GM21390 (cell line): ENCODE data around the gene FBXL16.

Experiments
- ATAC-seq: cut with Tn5 transposase; IDR thresholded peaks from one replicate; pipeline ENCODE4 v1.9.1; 2021; ENCODE audit not compliant: unreplicated experiment

FBXL16 gene

DNA sequence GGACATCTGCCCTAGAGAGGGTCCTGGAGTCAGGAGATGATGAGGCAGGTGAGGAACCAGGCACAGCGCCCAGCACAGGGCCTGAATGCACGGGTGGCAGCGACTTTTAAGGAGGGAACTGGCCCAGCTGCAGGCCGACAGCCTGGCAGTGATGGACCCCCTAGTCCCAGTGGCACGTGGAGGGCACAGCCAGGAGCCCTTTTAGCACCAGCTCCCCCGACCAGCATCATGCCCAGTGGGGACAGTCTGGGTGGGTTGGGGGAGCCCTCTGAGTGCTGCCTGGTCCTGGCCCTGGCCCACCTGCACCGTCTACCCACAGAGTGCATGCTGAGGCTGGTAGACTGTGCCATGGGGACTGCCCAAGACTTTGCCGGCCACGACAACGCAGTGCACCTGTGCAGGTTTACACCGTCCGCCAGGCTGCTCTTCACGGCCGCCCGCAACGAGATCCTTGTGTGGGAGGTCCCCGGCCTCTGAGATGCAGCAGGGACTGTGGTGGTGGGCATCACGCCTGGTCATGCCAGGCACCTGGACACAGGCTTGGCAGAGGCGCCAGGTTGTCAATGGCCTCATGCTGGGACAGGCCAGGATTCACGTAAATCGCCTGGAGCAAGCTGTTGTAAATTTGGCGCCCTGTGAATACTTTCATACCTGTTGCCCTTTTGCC lies 38.4 kb downstream of the FBXL16 start:
- ATAC-seq: no peak

DNA sequence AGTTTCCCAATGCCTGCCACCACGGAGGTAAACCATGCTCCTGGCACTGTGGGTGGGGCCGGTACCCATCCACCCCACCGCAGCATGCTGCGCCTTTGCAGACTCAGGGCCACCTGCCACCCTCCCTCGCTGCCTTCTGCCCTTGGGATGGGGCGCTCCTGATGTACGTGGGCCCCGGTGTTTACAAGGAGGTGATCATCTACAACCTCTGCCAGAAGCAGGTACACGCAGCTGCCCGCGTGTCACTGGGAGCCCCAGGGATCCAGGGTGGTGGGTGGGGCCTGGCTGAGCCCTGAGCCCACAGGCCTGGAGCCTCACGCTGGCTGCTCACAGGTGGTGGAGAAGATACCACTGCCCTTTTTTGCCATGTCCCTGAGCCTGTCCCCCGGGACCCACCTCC lies 39.0 kb downstream of the FBXL16 start:
- ATAC-seq: no peak

DNA sequence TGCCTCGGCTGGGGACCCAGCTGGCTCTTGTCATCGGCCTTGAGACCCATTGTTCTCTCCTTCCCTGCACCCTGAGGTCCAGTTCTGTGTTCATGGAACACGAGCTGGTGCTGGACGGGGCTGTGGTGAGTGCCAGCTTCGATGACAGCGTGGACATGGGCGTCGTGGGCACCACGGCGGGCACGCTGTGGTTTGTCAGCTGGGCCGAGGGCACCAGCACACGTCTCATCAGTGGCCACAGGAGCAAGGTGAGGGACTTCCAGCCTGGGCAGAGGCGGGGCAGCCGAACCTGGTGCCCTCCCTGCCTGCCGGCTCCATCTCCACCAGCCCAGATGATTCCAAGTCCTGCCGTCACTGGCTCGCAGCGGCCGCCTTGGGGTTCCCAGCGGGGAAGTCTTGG lies 43.0 kb downstream of the FBXL16 start:
- no peak for ATAC-seq

DNA sequence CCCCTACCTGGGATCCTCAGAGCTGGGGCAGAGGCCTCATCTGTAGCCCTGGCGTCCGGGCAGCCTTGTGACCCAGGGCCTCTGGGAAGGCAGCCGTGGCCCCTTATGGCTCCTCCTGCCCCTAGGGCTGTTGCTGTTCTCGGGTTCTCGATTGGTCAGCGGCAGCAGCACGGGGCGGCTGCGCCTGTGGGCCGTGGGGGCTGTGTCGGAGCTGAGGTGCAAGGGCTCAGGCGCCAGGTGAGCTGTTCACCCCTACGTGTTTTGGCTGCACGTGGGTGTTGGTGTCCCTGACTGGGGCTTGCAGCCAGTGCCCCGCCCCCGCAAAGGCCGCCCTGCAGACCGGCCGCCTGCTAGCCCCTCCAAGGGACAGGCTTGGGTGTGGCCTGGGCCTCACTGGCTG lies 43.5 kb downstream of the FBXL16 start:
- ATAC-seq: no peak

DNA sequence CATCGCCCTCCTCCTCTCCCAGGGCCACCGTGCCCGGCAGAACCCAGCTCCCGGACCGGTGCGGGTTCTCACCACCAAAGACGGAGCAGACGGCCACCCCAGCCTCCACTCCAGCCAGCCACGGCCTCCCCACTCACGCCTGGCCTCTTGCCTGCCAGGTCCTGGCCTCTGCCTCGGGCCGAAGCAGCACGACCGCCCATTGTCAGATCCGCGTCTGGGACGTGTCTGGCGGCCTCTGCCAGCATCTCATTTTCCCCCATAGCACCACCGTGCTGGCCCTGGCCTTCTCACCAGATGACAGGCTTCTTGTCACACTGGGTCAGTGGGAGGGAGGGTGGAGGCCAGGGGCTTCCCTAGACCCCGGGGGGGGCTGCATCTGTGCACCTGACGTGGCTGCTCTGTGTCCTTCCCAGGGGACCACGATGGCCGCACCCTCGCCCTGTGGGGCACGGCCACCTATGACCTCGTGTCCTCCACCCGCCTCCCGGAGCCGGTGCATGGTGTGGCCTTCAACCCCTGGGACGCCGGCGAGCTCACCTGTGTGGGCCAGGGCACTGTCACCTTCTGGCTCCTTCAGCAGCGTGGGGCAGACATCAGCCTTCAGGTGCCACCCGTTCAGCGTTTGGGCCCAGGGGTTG lies 44.3 kb downstream of the FBXL16 start:
- no peak for ATAC-seq

DNA sequence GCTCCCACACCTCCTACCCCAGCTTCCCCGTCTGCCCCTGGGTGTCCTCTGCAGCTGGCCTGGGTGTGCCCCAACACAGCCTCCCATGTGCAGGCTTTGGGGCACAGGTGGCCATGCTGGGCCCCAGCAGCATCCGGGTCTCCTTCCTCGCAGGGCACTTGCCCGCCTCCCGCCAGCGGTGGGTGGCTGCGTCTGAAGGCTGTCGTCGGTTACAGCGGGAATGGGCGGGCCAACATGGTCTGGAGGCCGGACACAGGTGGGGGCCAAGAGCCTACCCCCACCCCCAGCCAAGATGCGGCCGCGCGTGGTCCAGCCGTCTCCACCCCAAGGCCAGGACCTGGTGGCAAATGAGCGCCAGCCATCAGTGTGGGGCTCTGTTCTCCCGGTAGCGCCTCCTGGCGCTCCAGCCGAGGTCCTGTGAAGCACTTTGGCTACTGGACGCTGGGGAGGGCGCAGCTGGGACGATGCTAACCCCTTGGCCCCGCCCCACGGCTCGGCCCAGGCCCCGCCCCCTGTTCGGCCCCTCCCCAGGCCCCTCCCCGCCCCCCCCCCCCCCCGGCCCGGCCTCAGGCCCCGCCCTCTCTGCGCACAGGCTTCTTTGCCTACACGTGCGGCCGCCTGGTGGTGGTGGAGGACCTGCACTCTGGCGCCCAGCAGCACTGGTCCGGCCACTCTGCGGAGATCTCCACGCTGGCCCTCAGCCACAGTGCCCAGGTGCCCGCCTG lies 45.0 kb downstream of the FBXL16 start:
- ATAC-seq: peak; percentile 46

DNA sequence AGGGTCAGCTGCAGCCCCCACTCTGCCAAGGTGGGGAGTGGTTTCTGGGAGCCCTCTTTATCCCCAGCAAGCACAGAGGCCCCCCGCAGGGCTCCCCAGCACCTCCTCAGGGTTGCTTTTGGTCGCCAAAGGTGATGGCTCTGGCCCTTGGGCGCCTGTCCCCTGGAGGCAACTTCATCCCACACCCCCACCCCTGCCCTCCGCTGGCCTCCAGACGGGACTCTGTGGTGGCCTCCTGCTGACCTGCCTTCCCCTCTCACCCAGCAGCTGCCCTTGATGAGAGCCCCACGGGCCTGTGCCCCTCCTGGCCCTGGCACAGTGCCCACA lies 45.5 kb downstream of the FBXL16 start:
- no peak for ATAC-seq

DNA sequence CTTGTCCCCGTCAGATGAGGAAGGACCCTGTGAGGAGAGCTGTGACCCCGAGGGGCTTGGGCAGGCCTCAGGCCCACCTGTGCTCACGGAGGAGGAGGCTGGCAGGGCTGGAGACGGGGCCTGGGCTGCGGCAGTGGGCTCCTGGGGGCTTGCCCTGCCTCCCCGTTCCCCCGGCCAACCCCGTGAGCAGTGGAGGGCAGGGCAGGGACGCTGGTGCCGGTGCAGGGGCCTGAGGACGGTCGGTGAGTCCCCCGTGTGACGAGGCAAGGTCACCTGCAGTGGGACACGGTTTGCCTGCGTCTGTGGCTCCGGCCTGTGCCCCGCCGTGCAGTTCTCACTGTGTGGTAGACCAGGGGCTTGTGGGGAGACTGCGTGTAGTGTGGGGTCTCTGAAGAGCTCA lies 46.0 kb downstream of the FBXL16 start:
- no peak for ATAC-seq

DNA sequence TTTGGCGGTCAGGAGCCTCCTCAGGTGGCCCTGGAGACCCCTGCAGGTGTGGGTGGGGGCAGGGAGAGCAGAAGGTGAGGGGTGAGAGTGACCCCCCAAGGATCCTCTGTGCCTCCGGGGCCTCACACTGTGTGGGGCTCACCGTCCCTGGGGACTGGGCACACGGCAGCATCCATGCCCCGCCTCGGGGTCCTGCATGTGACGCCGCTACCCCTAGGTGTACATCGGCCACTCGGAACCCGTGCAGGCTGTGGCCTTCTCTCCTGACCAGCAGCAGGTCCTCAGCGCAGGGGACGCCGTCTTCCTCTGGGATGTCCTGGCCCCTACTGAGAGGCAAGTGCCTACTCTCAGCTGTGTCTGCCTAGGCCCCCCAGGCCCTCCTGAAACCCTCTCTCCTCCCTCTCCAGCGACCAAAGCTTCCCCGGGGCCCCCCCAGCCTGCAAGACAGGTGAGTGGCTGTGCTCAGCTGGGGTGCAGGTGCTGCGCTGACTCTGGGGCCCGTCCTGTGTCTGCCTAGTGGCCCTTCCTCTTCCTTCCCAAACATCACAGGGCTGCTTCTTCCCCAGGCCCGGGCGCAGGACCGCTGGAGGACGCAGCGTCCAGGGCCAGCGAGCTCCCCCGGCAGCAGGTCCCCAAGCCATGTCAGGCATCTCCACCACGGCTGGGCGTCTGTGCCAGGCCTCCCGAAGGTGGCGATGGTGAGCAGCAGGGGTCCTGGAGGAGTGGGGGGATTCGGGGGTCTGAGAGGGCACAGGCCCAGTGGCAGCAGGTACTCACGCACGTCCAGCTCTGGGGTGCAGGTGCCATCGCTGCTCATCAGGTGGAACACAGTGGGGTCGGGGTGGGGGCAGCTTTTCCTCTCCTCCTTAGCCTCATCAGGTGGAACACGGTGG lies 46.7 kb downstream of the FBXL16 start:
- no peak for ATAC-seq

DNA sequence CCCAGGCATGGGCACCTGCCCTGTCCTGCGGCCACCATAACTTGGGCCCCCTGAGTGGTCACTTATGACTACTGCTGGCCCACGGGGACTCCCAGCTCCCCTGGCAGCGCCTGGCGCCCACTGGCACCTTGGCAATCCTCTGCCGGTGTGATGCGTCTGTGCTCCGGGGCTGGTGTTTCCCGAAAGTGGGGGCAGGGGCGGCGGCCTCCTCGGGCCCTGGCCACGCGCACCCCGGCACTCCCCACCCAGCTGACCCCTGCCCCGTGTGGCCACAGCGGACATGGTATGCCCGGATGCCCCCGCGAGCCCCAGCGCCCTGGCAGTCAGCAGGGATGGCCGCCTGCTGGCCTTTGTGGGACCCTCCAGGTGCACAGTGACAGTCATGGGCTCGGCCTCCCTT lies 48.1 kb downstream of the FBXL16 start:
- no peak for ATAC-seq

DNA sequence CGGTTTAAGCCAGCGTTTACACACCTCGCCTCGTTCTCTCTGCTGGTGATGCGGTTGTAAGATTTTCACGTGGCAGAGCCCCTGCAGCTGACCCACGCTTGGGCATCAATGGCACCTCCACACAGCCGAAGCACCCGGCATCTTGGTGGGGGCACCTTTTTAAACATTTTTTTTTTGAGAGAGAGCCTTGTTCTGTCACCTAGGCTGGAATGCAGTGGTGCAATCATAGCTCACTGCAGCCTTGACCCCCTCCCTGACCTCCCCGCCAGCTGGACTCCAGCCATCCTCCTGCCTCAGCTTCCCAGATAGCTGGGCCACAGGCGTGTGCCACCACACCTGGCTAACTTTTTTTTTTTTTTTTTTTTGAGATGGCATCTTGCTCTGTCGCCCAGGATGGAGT lies 51.6 kb downstream of the FBXL16 start:
- ATAC-seq: no peak

DNA sequence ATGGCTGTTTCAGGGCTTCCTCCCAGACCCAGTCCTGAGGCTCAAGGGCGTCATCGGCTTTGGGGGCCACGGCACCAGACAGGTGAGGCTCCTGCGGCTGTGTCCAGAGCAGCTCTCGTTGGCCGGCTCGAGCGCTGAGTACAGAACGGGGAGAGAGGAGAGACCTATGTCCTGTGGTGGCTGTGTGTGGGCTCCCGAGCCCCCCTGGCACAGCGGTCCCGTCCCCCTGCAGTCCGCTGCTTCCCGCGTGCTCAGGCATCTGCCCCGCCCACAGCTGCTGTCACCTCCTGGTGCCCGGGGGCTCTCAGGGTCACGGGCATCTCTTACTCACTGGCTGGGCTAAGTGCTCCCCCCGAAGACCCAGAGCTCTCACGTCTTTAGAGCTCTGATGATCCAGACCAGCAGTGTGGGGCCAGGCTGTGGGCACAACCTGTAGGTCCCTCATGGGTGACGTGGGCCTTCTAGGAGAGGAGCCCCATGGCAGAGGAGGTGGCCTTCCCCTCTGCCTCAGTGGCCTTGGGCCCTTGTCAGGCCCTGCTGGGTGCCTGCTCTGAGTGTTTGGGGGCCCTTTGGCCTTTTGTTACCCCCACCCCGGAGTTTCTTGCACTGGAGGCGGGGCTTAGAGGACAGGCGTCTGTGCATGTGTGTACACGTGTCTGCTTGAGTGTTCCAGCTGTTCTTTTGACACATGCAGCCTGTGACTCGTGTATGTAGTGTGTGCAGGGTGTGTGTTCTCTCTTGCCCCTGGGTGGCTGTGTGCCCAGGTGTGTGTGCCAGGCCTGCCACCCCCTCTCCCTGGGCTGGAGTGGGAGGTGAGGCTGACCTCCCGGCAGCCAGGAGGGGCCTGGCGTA lies 52.9 kb downstream of the FBXL16 start:
- no peak for ATAC-seq

DNA sequence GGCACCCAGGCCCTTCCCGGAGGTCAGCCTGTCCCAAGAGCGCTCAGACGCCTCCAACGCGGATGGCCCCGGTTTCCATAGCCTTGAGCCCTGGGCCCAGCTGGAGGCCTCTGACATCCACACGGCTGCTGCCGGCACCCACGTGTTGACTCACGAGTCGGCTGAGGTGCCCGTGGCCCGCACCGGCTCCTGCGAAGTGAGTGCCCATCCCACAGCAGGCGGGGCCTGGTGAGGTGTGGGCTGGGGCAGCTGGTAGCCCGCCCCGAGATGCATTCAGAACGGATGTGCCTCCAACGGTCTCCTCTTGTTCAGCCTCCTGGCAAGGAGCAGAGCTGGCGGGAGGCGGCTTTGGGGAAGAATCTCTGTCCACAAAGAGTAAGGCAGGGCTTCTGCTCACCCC lies 53.8 kb downstream of the FBXL16 start:
- no peak for ATAC-seq

DNA sequence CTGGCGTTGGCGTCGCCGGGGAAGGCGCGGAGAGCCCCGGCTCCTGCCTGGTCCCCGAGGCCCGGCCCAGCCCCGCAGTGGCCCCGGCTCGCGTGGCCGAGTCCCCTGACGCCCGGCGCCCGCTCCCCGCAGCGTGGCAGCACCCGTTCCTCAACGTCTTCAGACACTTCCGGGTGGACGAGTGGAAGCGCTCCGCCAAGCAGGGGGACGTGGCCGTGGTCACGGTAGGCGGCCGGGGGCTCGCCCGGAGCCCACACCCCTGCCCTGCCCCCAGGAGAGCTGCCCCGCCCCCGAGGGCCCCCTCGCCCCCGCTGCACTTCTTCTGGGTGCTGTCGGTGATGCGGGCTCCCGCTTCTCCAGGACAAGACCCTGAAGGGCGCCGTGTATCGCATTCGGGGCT lies 56.0 kb downstream of the FBXL16 start:
- peak; percentile 14 for ATAC-seq

DNA sequence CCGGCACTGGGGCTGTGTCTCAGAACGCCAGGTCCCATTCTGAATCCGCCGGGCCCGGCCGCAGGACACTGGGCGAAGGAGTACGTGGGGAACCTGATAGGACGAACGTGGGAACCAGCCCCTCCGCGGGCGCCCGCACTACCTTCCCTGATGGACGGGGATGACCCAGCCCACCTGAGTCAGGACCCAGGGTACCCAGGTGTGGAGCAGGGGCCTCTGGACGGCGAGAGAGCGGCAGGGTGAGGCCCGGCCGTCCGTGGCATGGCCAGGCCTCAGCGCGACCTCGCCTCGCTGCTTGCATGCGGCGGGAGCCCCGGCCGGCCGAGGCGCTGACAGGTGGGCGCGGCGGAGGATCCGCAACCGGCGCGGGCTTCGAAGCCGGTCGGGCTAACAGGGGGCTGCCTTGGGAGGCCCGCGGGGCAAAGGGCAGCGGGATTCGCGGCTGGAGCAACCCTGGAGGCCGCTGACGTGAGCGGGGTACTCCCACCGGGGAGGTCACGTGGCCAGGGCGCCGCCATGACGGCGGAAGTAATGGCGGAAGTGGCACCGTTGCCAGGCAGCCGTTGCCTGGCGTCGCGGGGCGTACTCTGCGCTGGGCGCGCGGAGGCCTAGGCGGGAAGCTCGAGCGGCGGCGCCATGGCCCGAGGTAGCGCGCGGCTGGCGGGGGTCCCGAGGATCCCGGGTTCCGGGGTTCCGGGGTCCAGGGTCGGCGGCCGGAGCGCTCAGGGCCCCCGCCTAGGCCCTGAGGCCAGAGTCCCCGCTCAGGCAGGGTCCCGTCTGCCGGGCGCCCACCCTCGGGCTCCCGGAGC lies 56.6 kb downstream of the FBXL16 start, which contains the start of gene WDR90:
WDR90 (plus strand) TSS at position 585 of the 809 bp plus-strand sequence; CDS start at position 637, 52 bp downstream.
- ATAC-seq: peak; percentile 70

DNA sequence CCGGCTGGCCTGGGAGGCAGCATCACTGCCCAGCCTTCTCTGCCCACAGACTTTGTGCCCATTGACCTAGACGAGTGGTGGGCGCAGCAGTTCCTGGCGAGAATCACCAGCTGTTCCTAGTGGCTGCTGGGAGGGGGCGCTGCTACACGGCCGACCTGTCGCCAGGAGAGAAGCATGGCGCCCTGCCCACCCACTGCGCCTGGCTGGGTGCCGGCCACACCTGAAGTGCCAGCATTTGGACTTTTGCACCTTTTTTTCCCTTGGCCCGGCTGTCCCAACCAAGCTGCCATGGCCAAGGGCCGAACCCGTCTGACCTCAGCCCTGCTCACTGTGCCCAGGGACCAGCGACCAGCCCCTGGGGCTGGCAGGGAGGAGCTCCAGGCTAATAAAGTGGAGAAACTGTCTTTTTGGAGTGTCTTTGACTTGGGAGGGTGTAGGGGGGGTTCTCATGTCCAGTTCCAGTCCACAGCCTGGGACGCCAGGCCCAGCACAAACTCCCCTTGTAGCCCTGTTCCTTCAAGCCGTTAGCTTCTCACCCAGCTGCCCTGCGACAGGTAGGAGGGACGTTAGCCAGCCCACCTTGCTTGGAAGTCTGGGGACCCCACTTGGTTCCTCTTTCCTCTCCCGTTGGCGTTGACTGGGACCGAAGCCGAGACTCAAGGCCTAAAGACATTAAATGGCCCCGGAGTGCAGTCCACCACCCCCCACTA lies 57.4 kb downstream of the FBXL16 start:
- ATAC-seq: no peak

DNA sequence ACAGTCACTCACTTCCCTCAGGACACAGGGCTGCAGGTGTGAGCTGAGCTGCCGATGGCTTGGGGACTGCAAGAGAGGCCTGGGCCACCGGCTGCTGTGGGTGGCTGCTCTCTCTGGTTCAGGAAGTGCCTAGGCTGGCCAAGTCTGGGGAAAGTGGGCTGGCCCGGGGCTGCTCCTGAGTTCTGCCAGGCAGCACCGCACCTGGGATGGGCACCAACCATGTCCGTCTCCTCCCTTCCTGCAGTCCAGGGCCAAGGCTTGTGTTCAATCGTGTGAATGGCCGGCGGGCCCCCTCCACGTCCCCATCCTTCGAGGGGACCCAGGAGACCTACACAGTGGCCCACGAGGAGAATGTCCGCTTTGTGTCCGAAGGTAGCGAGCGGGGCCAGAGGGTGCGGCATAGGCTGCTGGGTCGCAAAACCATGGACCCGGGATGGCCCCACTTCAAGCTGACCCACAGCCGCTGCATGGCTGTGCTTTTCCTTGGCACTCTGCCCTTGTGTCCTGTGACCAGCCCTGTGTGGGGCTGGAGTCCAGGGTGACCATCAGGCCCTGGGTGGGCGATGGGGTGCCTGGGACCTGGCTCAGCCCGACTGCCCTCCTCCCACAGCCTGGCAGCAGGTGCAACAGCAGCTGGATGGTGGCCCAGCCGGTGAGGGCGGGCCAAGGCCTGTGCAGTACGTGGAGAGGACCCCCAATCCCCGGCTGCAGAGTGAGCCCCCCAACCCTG lies 58.3 kb downstream of the FBXL16 start:
- no peak for ATAC-seq

DNA sequence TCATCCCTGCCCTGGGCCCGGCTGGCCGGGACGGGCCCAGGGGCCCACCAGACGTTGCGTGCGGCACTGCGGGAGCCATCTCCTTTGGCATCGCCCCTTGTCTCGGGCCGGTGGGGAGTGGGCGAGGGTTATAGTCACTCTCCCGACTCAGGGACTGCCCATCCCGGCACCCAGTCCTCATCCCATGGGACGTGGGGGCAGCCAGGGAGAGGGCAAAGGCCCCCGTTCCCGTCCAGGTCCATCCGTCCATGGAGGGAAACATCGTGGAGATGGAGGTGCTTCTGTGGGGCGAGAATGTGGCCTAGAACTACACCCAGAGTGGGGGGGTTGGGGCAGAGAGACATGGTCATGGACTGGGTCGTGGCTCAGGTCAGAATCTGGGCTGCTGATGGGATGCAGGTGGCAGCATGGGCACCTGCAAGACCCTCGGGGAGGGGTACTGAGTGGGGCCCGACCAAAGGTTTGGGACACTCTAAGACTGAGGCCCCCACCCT lies 58.9 kb downstream of the FBXL16 start:
- no peak for ATAC-seq
